H1 (cell line): ENCODE results near the gene DAND5.

Experiments
- CBX5 ChIP-seq: fragments of 300-800, 300-1000 bp; sonication (generic); IDR thresholded peaks from 2 replicates; pipeline ENCODE4 v1.7.1; 2016; ENCODE audit warnings: antibody characterized with exemption, low read length, low read depth
- CTCF ChIP-seq, 3 experiments: IDR thresholded peaks; 1 replicate in 2 of 3; 2 replicates in 1 of 3; pipeline versions ENCODE4 v1.5.1 to v1.6.1; 2011; ENCODE audit warnings: low read length in 3 of 3, mild to moderate bottlenecking in 3 of 3, inconsistent platforms in 2 of 3, low read depth in 1 of 3, moderate library complexity in 1 of 3; ENCODE audit not compliant: insufficient read depth in 1 of 3; ENCODE audit errors: control extremely low read depth in 1 of 3
- EZH2 ChIP-seq: fragments of 200-600 bp; sonication (generic); IDR thresholded peaks from 2 replicates; pipeline ENCODE4 v1.7.1; 2012; ENCODE audit warnings: low read depth, mild to moderate bottlenecking, moderate library complexity, low read length, inconsistent platforms; ENCODE audit not compliant: severe bottlenecking
- MAX ChIP-seq: IDR thresholded peaks from 2 replicates; pipeline ENCODE4 v1.6.1; 2012; ENCODE audit warnings: inconsistent platforms
- POLR2A ChIP-seq, 2 experiments: IDR thresholded peaks; 1 replicate in 1 of 2; 2 replicates in 1 of 2; pipeline ENCODE4 v1.6.1; 2011; ENCODE audit warnings: low read depth in 2 of 2, low read length in 2 of 2, mild to moderate bottlenecking in 2 of 2; ENCODE audit errors: control extremely low read depth in 1 of 2
- RAD21 ChIP-seq, 2 experiments: IDR thresholded peaks in 1 of 2; conservative IDR thresholded peaks in 1 of 2; 2 replicates each; pipeline ENCODE4 v1.6.1; 2011; ENCODE audit warnings: low read depth in 2 of 2, low read length in 2 of 2, improper control_type of control experiment in 1 of 2, inconsistent platforms in 1 of 2, mild to moderate bottlenecking in 1 of 2, moderate library complexity in 1 of 2
- YY1 ChIP-seq: IDR thresholded peaks from 2 replicates; pipeline ENCODE4 v1.6.1; 2011; ENCODE audit warnings: low read depth, mild to moderate bottlenecking, low read length

GRCh38 chr19:12937927-12938778 lies 31.2 kb upstream of the DAND5 start, which contains the start of gene CALR:
- TF ChIP-seq POLR2A (IDR thresholded peaks at IDR 0.05; ENCODE audit: control extremely low read depth in 1 of 2, low read depth in 2 of 2, low read length in 2 of 2): peak; percentile 98 to 99
- no peak for TF ChIP-seq CTCF (IDR thresholded peaks at IDR 0.05; ENCODE audit: control extremely low read depth in 1 of 3, insufficient read depth in 1 of 3, low read depth in 1 of 3, low read length in 3 of 3)
- peak; percentile 24 for TF ChIP-seq MAX
- TF ChIP-seq YY1: peak; percentile 34; the same call in 1 of the 2 replicates
- no peak for TF ChIP-seq EZH2
- TF ChIP-seq RAD21 (IDR thresholded peaks at IDR 0.05 in 1 of 2, conservative IDR thresholded peaks at IDR 0.05 in 1 of 2; ENCODE audit: low read depth in 2 of 2, low read length in 2 of 2): no peak
- no peak for TF ChIP-seq CBX5
